GM12878 (cell line): Measurements from ENCODE around the gene ACTG1. TPM values are rescaled to one million over a fixed set of nuclear protein-coding genes. Genes with fewer than 3 reads are reported as not detected.
A peak's percentile ranks its signal among the peaks of the same experiment; 100 is the strongest.

Source experiments
- BACH1 ChIP-seq: fragments of 450-650 bp; IDR thresholded peaks from 2 replicates; pipeline ENCODE4 v1.6.1; 2017; ENCODE audit warnings: mild to moderate bottlenecking, borderline replicate concordance
- BMI1 ChIP-seq: fragments of 450-650 bp; IDR thresholded peaks from 2 replicates; pipeline ENCODE4 v1.6.1; 2016; ENCODE audit warnings: mild to moderate bottlenecking, moderate library complexity, borderline replicate concordance
- CREM ChIP-seq: IDR thresholded peaks from 2 replicates; pipeline ENCODE4 v1.6.1; 2014; ENCODE audit warnings: antibody characterized with exemption, low read depth
- EGR1 ChIP-seq, 2 experiments: IDR thresholded peaks; 1 replicate in 1 of 2; 2 replicates in 1 of 2; pipeline ENCODE4 v1.6.1; 2011 to 2012; ENCODE audit warnings: low read depth in 2 of 2, low read length in 2 of 2, borderline replicate concordance in 1 of 2, mild to moderate bottlenecking in 1 of 2, moderate library complexity in 1 of 2
- GATAD2B ChIP-seq: fragments of 450-650 bp; conservative IDR thresholded peaks from 2 replicates; pipeline ENCODE4 v1.6.1; 2017; ENCODE audit warnings: low read depth, mild to moderate bottlenecking, moderate library complexity
- HDGF ChIP-seq: fragments of 450-650 bp; IDR thresholded peaks from 2 replicates; pipeline ENCODE4 v1.6.1; 2016; ENCODE audit warnings: antibody characterized with exemption
- IKZF1 ChIP-seq: fragments of 450-650 bp; conservative IDR thresholded peaks from 2 replicates; pipeline ENCODE4 v1.6.1; 2017; ENCODE audit warnings: antibody characterized with exemption, mild to moderate bottlenecking
- LARP7 ChIP-seq: fragments of 450-650 bp; IDR thresholded peaks from 2 replicates; pipeline ENCODE4 v1.6.1; 2017; ENCODE audit warnings: mild to moderate bottlenecking
- MYB ChIP-seq: fragments of 150-350 bp; IDR thresholded peaks from 2 replicates; pipeline ENCODE4 v1.6.1; 2014; ENCODE audit warnings: mild to moderate bottlenecking, low read depth, low read length, borderline replicate concordance
- MYC ChIP-seq: IDR thresholded peaks from 2 replicates; pipeline ENCODE4 v1.6.1; 2011; ENCODE audit warnings: mild to moderate bottlenecking, low read length, moderate library complexity, inconsistent platforms; ENCODE audit not compliant: insufficient read depth, insufficient replicate concordance, insufficient read length, severe bottlenecking
- POLR2AphosphoS5 ChIP-seq: IDR thresholded peaks from 2 replicates; pipeline ENCODE4 v1.6.1; 2011; ENCODE audit warnings: mild to moderate bottlenecking, low read length, inconsistent platforms
- RFX5 ChIP-seq: IDR thresholded peaks from 2 replicates; pipeline ENCODE4 v1.6.1; 2011; ENCODE audit warnings: low read depth, low read length, improper control_type of control experiment
- TCF3 ChIP-seq: IDR thresholded peaks from 2 replicates; pipeline ENCODE4 v1.6.1; 2012; ENCODE audit warnings: low read depth, mild to moderate bottlenecking, low read length, borderline replicate concordance; ENCODE audit not compliant: insufficient read depth
- polyA plus RNA-seq, 11 experiments: library from polyadenylated mRNA; depleted of rRNA in 4 of 11; unstranded in 6 of 11; stranded (reverse) in 5 of 11; fragments of >200 nt; fragmentation: Nextera tagmentation in 4 of 11; fragmentation: Illumina TruSeq in 1 of 11; extraction: Ambion mirVana in 4 of 11; extraction: Trizol in 1 of 11; gene quantifications; 1 replicate in 1 of 11; 2 replicates in 10 of 11; pipeline versions ENCODE4 v1.2.1 to v1.2.3, GENCODE V29; 2011 to 2016; ENCODE audit warnings: inconsistent platforms in 2 of 11, missing spikeins in 2 of 11, low read depth in 1 of 11
- total RNA-seq, 4 experiments: library from RNA; depleted of rRNA in 3 of 4; stranded (reverse); fragments of >200 nt in 3 of 4; fragmentation: Illumina TruSeq in 1 of 4; extraction: Trizol in 1 of 4; gene quantifications; 2 replicates each; pipeline versions ENCODE4 v1.2.1 to v1.2.3, GENCODE V29; 2013 to 2021
- TF ChIP-seq, protein P1 (sequence below): fragments of 450-650 bp; formaldehyde crosslinking; IDR thresholded peaks from 2 replicates; pipeline ENCODE4 v1.4.0; 2022; ENCODE audit warnings: mild to moderate bottlenecking, moderate library complexity
- TF ChIP-seq, protein P2 (sequence below): fragments of 450-650 bp; conservative IDR thresholded peaks from 2 replicates; pipeline ENCODE4 v1.6.1; 2017; ENCODE audit warnings: mild to moderate bottlenecking, moderate library complexity
- TF ChIP-seq, protein P3 (sequence below): fragments of 450-650 bp; formaldehyde crosslinking; IDR thresholded peaks from 2 replicates; pipeline ENCODE4 v1.5.0; 2022; ENCODE audit warnings: mild to moderate bottlenecking, missing genetic modification characterization

Gene ACTG1
- total and polyA plus RNA-seq, 10 of the 15 experiments (the other 5 are each of a cell fraction or from before 2014, with no cell fraction given) = 810 to 6,105 (median 3,650) TPM

DNA sequence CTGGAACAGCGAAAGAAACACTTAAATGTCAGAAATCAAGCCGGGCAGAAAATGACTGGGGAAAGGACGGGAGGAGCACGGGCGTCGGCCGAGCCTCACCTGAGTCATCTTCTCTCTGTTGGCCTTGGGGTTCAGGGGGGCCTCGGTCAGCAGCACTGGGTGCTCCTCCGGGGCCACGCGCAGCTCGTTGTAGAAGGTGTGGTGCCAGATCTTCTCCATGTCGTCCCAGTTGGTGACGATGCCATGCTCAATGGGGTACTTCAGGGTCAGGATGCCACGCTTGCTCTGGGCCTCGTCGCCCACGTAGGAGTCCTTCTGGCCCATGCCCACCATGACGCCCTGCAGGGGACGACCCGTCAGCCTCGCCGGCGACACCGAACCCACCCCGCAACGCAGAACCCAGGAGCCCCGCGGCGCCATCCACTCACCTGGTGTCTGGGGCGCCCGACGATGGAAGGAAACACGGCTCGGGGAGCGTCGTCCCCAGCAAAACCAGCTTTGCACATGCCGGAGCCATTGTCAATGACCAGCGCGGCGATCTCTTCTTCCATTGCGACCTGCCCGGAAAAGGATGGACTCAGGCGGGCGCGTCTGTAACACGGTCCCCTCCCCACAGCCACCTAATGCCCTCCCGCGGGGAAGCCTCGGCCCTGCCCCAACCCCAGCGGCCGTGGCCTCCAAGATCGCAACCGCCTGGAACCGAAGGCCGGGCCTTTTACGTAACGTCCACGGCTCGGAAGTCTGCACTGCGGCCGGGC, 616 bp downstream of the ACTG1 start (continued):
- TF ChIP-seq, protein P1, sequence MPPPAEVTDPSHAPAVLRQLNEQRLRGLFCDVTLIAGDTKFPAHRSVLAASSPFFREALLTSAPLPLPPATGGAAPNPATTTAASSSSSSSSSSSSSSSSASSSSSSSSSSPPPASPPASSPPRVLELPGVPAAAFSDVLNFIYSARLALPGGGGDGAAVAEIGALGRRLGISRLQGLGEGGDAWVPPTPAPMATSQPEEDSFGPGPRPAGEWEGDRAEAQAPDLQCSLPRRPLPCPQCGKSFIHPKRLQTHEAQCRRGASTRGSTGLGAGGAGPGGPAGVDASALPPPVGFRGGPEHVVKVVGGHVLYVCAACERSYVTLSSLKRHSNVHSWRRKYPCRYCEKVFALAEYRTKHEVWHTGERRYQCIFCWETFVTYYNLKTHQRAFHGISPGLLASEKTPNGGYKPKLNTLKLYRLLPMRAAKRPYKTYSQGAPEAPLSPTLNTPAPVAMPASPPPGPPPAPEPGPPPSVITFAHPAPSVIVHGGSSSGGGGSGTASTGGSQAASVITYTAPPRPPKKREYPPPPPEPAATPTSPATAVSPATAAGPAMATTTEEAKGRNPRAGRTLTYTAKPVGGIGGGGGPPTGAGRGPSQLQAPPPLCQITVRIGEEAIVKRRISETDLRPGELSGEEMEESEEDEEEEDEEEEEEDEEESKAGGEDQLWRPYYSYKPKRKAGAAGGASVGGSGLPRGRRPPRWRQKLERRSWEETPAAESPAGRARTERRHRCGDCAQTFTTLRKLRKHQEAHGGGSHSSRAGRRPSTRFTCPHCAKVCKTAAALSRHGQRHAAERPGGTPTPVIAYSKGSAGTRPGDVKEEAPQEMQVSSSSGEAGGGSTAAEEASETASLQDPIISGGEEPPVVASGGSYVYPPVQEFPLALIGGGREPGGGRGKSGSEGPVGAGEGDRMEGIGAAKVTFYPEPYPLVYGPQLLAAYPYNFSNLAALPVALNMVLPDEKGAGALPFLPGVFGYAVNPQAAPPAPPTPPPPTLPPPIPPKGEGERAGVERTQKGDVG (CRISPR knock-in tag) = no peak
- TF ChIP-seq BMI1 (peak; percentile 51; the same call in 1 of the 2 replicates), GATAD2B (0 out of 2 replicates have a peak, but pooled peaks have one; percentile 8), MYC (no peak), BACH1 (0 out of 2 replicates have a peak, but pooled peaks have one; percentile 38), EGR1 (IDR thresholded peaks at IDR 0.05; ENCODE audit: borderline replicate concordance in 1 of 2, low read depth in 2 of 2, low read length in 2 of 2) (0 out of 3 replicates have a peak, but pooled peaks of 1 of the 2 experiments have one; percentile 1), TCF3 (0 out of 2 replicates have a peak, but pooled peaks have one; percentile 2), CREM (peak; percentile 24), RFX5 (no peak), POLR2AphosphoS5 (peak; percentile 91), IKZF1 (0 out of 2 replicates have a peak, but pooled peaks have one; percentile 9), LARP7 (peak; percentile 62), MYB (no peak), HDGF (0 out of 2 replicates have a peak, but pooled peaks have one; percentile 68)
- TF ChIP-seq, protein P2, sequence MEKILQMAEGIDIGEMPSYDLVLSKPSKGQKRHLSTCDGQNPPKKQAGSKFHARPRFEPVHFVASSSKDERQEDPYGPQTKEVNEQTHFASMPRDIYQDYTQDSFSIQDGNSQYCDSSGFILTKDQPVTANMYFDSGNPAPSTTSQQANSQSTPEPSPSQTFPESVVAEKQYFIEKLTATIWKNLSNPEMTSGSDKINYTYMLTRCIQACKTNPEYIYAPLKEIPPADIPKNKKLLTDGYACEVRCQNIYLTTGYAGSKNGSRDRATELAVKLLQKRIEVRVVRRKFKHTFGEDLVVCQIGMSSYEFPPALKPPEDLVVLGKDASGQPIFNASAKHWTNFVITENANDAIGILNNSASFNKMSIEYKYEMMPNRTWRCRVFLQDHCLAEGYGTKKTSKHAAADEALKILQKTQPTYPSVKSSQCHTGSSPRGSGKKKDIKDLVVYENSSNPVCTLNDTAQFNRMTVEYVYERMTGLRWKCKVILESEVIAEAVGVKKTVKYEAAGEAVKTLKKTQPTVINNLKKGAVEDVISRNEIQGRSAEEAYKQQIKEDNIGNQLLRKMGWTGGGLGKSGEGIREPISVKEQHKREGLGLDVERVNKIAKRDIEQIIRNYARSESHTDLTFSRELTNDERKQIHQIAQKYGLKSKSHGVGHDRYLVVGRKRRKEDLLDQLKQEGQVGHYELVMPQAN = 0 out of 2 replicates have a peak, but pooled peaks have one; percentile 13
- TF ChIP-seq, protein P3, sequence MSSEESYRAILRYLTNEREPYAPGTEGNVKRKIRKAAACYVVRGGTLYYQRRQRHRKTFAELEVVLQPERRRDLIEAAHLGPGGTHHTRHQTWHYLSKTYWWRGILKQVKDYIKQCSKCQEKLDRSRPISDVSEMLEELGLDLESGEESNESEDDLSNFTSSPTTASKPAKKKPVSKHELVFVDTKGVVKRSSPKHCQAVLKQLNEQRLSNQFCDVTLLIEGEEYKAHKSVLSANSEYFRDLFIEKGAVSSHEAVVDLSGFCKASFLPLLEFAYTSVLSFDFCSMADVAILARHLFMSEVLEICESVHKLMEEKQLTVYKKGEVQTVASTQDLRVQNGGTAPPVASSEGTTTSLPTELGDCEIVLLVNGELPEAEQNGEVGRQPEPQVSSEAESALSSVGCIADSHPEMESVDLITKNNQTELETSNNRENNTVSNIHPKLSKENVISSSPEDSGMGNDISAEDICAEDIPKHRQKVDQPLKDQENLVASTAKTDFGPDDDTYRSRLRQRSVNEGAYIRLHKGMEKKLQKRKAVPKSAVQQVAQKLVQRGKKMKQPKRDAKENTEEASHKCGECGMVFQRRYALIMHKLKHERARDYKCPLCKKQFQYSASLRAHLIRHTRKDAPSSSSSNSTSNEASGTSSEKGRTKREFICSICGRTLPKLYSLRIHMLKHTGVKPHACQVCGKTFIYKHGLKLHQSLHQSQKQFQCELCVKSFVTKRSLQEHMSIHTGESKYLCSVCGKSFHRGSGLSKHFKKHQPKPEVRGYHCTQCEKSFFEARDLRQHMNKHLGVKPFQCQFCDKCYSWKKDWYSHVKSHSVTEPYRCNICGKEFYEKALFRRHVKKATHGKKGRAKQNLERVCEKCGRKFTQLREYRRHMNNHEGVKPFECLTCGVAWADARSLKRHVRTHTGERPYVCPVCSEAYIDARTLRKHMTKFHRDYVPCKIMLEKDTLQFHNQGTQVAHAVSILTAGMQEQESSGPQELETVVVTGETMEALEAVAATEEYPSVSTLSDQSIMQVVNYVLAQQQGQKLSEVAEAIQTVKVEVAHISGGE = peak; percentile 13; the same call in 1 of the 2 replicates
